Stimulated activated CD4-positive, alpha-beta T cell treated with anti-CD3 and anti-CD28 coated beads, Interleukin-12 subunit alpha, Interleukin-12 subunit beta, amount 100 ng/mL, for 4 hours (primary cell): Measurements from ENCODE around the gene KIAA1217.
"Not testable (repeated sequence)": the region's sequence is repeated elsewhere in the genome, so short reads cannot be mapped to it uniquely, and the experiment has no call there.

Experiments
- DNase-seq: peaks from one replicate; pipeline ENCODE4 v3.0.0-alpha.2; 2020

KIAA1217 gene

GRCh38 chr10:24418532-24418931 is 209.6 kb downstream of the KIAA1217 start:
- DNase-seq: no peak

DNA sequence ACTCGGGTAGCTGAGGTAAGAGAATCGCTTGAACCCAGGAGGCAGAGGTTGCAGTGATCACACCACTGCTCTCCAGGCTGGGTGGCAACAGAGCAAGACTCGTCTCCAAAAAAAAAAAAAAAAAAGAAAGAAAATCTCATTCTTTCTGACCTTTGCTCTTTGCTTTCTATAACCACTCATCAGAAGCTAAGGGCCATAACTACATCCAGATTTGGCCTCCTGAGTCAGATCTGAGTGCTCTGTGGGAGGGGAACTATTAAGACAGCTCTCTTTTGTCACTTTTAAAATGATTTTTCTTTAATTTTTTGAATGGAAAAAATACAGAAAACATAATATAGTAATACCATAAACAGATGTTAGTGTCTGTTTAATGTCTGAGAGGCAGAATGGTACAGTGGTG is 210.1 kb downstream of the KIAA1217 start:
- no peak for DNase-seq

DNA sequence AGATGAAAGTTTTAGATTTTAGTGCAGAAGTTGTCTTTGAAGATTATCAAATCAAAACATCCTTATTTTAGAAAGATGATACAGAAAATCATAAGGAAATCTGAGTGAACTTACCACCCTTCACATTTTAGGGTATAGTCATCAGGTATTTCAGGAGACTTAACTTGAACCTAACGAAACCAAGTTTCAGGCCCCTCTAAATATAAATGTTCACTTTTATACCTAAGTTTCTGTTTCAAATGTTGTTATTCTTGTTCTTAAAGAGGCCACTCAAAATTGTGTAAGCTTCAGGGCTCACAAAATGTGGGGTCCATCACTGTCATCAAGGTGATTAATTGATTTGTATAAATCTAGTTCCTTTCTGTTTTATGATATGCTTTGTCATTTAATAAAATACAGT is 216.2 kb downstream of the KIAA1217 start:
- DNase-seq: no peak

GRCh38 chr10:24427678-24428409 is 218.9 kb downstream of the KIAA1217 start:
- no peak for DNase-seq

DNA sequence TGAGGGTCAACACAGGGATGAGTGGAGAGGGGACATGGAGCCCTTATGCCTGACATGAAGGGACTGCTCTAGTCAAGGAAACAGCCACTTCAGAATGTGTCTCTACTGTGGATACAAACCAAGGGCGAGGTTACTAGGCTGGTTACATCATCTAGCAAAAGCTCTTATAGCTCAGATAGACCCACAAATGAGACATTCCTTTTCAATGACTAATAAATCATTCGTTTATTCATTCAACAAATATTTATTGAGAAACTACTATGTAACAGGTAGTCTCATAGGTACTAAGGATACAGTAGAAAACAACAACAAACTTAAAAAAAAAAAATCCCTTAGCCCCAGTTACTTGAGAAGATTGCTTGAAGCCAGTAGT is 219.5 kb downstream of the KIAA1217 start:
- DNase-seq: no peak

DNA sequence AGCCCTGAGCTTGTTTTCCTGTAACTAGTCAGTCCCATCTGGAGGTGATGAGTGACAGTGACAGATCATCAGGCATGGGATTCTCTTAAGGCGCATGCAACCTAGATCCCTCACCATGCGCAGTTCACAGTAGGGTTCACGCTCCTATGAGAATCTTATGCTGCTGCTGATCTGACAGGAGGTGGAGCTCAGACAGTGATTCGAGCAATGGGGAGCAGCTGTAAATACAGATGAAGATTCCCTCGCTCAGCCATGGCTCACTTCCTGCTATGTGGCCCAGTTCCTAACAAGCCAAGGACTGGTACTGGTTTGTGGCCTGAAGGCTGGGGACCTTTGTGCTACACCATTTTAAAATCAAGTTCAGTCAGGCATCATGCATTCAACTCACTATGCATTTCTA is 221.7 kb downstream of the KIAA1217 start:
- DNase-seq: no peak

DNA sequence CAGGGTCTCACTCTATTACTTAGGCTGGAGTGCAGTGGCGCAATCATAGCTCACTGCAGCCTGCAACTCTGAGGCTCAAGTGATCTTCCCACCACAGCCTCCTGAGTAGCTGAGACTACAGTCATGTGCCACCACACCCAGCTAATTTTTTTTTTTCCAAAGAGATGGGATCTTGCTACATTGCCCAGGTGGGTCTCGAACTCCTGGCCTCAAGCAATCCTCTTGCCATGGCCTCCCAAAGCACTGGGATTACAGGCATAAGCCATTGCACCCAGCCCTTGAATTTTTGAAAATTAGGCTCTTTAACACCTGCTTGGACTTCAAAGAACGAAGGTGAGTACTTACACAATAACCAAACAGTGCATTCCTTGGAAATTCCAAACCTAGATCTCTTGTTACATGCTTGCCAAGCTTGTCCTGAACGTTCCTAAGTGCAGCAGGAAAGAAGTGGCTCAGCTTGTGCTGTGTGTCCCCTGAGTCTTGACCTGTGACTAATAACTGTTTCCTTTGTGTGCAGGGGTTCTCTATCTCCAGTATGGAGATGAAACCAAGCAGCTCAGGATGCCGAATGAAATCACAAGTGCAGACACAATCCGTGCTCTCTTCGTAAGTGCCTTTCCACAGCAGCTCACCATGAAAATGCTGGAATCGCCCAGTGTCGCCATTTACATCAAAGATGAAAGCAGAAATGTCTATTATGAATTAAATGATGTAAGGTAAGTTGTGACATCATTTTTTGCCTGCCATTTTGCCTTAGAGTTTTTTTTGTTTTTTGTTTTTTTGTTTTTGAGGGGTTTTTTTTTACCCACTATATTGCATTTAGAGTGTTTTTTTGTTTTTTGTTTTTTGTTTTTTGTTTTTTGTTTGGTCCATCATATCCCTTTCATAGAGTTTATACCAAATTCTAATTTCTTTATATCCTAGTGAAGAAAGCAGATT is 223.8 kb downstream of the KIAA1217 start:
- DNase-seq: no peak

- DNase-seq: no peak
Measured at GRCh38 chr10:24433705-24434104, 224.8 kb downstream of the KIAA1217 start.

DNA sequence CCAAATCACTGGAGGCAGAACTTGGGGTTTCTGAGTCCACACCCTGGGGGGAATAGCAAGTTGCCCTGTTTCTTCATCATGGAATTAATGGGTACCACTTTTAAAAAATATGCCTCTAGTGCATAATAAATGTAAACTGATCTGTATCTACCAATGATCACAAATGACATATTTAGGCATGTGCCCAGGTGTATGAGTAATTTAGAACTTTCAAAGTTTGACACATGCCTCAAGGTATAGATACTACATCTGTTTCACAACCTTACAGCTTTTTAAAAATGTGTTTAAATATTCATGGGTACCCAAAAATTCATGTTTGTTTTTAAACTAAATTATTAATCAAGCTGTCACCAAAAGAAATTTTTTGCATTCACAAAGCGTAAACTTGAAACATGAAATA is 226.0 kb downstream of the KIAA1217 start:
- DNase-seq: no peak

GRCh38 chr10:24435374-24435773 is 226.4 kb downstream of the KIAA1217 start:
- no peak for DNase-seq

DNA sequence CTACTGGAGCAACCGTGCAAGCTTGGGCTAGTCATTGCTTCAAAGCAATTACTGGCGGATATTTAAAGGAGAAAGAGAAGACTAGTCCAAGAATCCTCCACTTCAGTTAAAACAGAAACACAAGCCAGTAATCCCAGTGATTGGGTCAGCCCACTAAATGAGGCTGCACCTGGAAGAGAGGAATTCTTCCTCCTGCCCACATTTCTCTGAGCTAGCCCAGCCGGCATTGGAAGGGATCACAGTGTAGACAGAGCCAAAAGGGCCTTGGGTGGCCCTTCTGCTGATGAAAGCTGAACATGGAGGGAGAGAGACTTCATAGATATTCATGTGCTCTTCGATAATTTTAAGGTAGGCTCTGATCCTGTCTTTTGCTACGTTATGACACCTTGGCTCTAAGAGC is 228.4 kb downstream of the KIAA1217 start:
- no peak for DNase-seq

- no peak for DNase-seq
Measured at GRCh38 chr10:24438800-24439199, 229.9 kb downstream of the KIAA1217 start.

GRCh38 chr10:24439935-24440334 is 231.0 kb downstream of the KIAA1217 start:
- DNase-seq: no peak

DNA sequence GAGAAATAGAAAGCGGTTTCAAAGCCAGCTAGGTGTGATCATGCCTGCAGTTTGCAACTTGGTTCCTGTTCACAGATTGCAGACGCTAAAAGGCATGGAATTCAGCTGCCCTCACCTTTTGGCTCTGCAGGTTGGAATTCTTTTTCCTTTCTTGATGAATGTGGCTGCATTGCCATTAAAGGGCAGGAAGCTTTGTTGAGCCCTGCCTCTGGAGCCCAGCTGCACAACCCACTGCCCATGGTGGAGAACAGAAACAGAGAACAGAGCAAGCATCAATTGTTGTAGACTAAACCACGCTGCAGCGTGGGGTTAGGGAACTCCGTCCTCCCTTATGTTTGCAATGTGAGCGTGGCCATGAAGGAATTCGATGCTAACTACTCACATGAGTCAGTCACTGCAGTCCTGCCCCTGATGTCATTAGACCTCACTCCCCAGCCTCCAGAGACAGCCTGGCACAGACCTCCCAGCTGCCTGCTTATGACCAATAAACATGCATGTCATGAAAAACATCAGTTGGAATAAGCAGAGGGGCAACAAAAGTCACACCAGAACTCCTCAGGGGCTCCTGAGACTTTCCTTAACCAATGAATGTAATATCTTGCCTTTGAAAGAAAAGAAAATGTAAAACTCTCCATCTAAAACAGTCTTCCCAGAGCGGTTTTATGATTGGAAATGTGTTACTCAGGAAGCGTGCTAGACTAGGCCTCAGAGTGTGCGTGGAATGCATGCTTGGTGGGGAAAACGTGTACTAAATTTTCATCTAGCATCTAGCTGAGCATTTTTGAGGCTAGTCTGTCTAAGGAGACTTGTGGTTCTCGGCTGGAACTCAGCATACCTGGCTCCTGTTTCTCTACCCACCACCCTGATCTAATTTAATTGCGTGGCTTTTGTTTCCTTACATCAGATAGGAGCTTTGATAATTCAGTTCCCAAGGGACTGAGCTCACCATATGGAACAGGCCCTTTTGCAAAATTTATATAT is 232.2 kb downstream of the KIAA1217 start:
- no peak for DNase-seq

DNA sequence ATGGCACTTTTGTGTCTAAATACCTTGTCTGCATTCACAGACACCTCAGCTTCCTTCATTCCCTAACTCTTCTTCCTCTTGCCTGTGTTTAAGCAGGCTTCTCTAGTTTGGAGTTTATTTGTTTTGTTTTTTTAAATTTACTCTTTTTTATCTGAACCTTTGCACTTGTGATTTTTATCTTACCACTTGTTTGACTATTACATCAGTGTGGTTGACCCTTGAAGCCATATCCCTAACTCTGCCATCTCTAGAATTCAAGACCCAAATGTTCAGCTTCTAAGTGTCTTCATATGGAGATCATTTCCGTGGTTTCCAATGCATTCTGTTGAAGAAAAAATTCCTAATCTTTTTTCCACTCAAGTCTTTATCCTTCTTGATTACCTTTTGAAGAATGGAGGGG is 233.3 kb downstream of the KIAA1217 start:
- no peak for DNase-seq

DNA sequence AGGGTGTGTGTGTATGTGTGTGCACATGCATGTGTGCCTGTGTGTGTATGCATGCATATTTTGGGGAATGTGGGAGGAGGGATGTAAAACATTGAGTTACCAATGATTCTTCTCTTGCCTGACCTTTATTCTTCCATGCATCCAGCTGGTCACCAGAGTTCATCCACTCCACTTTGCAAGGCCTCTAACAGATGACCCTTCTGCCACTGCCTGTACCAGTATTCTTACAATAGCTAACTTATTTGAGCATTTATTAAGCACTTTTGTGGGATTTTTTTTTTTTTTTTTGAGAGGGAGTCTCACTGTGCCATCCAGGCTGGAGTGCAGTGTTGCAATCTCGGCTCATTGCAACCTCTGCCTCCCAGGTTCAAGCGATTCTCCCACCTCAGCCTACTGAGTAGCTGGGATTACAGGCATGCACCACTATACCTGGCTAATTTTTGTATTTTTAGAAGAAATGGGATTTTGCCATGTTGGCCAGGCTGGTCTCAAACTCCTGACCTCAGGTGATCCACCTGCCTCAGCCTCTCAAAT is 233.8 kb downstream of the KIAA1217 start:
- DNase-seq: not testable (repeated sequence)

- DNase-seq: no peak
Measured at GRCh38 chr10:24444337-24444736, 235.4 kb downstream of the KIAA1217 start.

- not testable (repeated sequence) for DNase-seq
Measured at GRCh38 chr10:24445958-24446357, 237.0 kb downstream of the KIAA1217 start.

DNA sequence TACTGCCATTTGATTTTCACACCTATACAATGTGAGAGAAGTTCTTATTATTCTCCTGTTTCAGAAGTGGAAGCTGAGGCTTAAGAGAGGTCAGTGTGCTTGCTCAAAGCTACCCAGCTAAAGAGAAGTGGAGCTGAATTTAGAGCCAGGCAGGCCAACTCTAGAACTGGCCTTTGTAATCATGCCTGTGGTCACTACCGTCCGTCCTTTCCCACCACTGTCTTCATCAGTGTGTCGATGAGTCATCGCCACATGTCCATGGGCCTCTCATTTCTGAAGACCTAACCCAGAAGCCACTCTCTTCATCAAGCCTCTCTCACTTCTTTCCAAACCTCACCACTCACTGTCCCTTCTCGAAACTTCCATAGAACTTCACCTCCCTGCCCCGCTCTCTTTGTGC is 237.8 kb downstream of the KIAA1217 start:
- no peak for DNase-seq

DNA sequence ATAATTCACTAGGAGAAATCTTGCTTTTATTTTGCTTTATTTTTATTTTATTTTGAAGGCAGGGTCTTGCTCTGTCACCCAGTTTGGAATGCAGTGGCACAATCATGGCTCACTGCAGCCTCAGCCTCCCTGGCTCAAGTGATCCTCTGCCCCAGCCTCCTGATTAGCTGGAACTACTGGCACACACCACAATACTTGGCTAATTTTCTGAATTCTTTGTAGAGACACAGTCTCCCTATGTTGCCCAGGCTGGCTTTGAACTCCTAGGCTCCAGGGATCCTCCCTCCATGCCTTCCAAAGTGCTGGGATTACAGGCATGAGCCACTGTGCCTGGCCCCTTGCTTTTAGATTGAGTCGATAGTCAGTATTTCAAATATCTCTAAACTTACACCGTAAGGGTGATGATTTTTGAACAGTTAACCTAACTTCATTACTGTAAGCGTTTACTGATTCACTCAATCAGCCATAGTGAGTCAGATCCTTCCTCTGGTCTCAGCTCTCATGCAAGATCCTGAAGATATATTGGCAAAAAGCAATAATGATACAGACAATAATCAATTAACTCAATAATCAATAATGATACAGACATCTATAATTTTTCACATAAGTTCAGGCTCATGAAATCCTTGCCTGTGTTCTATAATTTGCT is 239.5 kb downstream of the KIAA1217 start:
- no peak for DNase-seq

DNA sequence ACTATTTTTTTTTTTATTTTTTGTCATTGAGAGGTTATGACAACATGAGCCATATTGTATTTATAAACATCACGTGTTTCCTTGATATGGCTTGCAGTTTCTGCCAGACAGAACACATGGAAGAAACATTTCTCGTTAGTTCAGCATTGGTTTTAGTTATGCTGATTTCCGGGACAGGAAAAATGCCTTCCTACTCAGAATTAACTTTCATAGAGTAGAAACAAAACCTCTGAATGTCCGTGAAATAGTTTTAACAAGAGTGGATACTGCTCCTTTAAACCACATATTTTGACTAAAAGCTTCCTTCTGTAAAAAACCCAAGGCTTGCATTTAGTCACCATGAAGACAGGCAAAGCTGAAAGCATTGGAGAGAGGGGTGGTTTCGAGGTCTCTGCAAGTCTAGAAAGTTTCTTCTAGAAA is 240.4 kb downstream of the KIAA1217 start:
- DNase-seq: no peak

DNA sequence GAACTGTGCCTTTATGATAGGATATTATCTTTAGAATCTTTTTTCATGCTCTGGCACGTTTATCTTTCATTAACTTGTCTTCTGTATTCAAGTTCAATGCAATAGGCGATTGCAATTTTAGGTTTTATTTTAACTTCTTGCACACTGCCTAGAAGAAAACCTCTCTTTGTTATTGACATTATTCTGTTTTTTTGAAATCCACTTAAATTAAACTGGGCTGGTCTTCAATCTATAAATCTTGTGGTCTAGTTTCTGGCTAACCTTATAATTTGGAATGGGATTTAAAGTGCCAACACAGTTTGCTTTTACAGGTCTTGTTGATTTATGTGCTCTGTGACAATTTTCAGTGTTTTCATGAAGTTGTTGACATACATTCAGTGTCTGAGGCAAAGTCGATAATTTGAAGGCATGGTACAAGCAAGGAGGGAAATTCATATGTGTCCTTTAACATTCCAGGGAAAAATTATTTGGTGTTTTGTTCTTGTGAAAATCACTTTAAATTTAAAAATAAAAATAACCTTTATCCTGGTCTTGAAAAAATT is 240.9 kb downstream of the KIAA1217 start:
- DNase-seq: no peak
